Measurements from ENCODE around the gene ZPBP2.

- no peak for TF ChIP-seq EP300 (IDR thresholded peaks at IDR 0.05)
- no peak for TF ChIP-seq POLR2A (IDR thresholded peaks at IDR 0.05)
- no peak for TF ChIP-seq CTCF (IDR thresholded peaks at IDR 0.05)
Observed at GRCh38 chr17:39845052-39845846, 22.8 kb upstream of the ZPBP2 start.
